ENCODE measurements around the gene USP35. TPM values are rescaled to one million over a fixed set of nuclear protein-coding genes. Genes with fewer than 3 reads are reported as not detected.

The USP35 gene
- polyA plus RNA-seq, 3 donors, result 0.42 to 7.6 (median 0.63) TPM

GRCh38 chr11:78226684-78227680, 38.3 kb downstream of the USP35 start:
- H3K4me2 ChIP-seq (replicated peaks; ENCODE audit: extremely low read depth, low read length, poor library complexity, severe bottlenecking), result no peak overlapping the region
- DNase-seq, result peak in 1 of 3 donors; percentile 2
- Mint-ChIP-seq H3K4me3 (no peak overlapping the region), H3K27ac (peak overlapping the region in 2 of 7 donors; percentile 33 to 64), H3K4me1 (peaks cover 33% of the 10 kb centered on the region), H3K36me3 (peaks cover 57 to 60% of the 10 kb centered on the region in 2 donors), H3K9me3 (no peaks in the 10 kb centered on the region), H3K27me3 (ENCODE audit: low read depth in 3 of 3) (no peaks in the 10 kb centered on the region)
- WGBS (ENCODE audit: insufficient coverage), result 99% methylated on average over 8 of the region's 12 CpGs
- H3K4me1 ChIP-seq (ENCODE audit: control insufficient read depth in 1 of 2, insufficient read depth in 2 of 2, low read length in 2 of 2), result peaks cover 8 to 9% of the 10 kb centered on the region in 2 donors
- H3K79me2 ChIP-seq (ENCODE audit: insufficient read depth, low read length), result peaks cover 16% of the 10 kb centered on the region
- H3K9ac ChIP-seq (ENCODE audit: insufficient read depth, low read length, poor library complexity, severe bottlenecking), result no peak overlapping the region
- H3K27me3 ChIP-seq (ENCODE audit: control insufficient read depth in 2 of 2, insufficient read depth in 2 of 2, low read length in 2 of 2), result no peaks in the 10 kb centered on the region
- peaks cover 63% of the 10 kb centered on the region for H4K20me1 ChIP-seq (ENCODE audit: insufficient read depth, low read length)
- no peak overlapping the region for H3K4me3 ChIP-seq (replicated peaks in 1 of 3; ENCODE audit: low read depth in 2 of 3, low read length in 3 of 3)
- H3K9me3 ChIP-seq (replicated peaks in 1 of 2; ENCODE audit: control insufficient read depth in 1 of 2, insufficient read depth in 1 of 2, low read length in 2 of 2), result no peaks in the 10 kb centered on the region
- H2AFZ ChIP-seq (ENCODE audit: insufficient read depth, low read depth, low read length, poor library complexity, severe bottlenecking), result no peak overlapping the region
- intact Hi-C loops (cut with micrococcal nuclease), result loop anchor here (5.0 to 10.0 kb wide), 2 partner anchors 45 to 208 kb away; no protein-coding TSS in a partner anchor
- peaks cover 50 to 55% of the 10 kb centered on the region in 2 donors for H3K36me3 ChIP-seq (replicated peaks in 1 of 2; ENCODE audit: control insufficient read depth in 1 of 2, insufficient read depth in 2 of 2, low read length in 2 of 2)
- TF ChIP-seq CTCF (IDR thresholded peaks at IDR 0.05), result no peak
- no peak overlapping the region for H3K27ac ChIP-seq (ENCODE audit: low read depth in 1 of 2, low read length in 2 of 2)

DNA sequence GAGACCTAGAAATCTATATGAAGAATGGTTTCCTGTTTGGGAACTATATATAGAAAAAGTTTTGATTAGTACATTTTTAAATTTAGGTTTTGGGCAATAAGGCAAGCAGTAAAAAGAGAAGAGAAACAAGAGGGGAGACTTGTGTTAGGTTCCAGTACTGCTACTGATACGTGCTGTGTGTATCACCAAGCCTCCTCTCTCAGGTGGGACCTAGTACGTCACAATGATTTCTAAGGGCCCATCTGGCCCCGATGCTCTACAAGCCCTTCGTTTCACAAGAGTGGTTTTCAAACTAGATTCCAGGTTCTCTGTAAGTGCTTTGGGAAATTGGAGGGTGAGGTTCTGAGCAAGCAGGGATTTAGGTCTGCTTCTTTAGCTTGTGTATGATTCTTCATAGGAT, 39.2 kb downstream of the USP35 start:
- no peak for TF ChIP-seq CTCF (IDR thresholded peaks at IDR 0.05)
- no peak overlapping the region for H2AFZ ChIP-seq (ENCODE audit: insufficient read depth, low read depth, low read length, poor library complexity, severe bottlenecking)
- H3K4me1 ChIP-seq (ENCODE audit: control insufficient read depth in 1 of 2, insufficient read depth in 2 of 2, low read length in 2 of 2), result peaks cover 8 to 9% of the 10 kb centered on the region in 2 donors
- no peaks in the 10 kb centered on the region for H3K9me3 ChIP-seq (replicated peaks in 1 of 2; ENCODE audit: control insufficient read depth in 1 of 2, insufficient read depth in 1 of 2, low read length in 2 of 2)
- H3K36me3 ChIP-seq (replicated peaks in 1 of 2; ENCODE audit: control insufficient read depth in 1 of 2, insufficient read depth in 2 of 2, low read length in 2 of 2), result peaks cover 43 to 51% of the 10 kb centered on the region in 2 donors
- Mint-ChIP-seq H3K27me3 (ENCODE audit: low read depth in 3 of 3) (no peaks in the 10 kb centered on the region), H3K9me3 (no peaks in the 10 kb centered on the region), H3K4me1 (peaks cover 37% of the 10 kb centered on the region), H3K36me3 (peaks cover 54 to 56% of the 10 kb centered on the region in 2 donors), H3K4me3 (no peak overlapping the region), H3K27ac (peak overlapping the region in 2 of 7 donors; percentile 52 to 53)
- H3K4me2 ChIP-seq (replicated peaks; ENCODE audit: extremely low read depth, low read length, poor library complexity, severe bottlenecking), result no peak overlapping the region
- no peak overlapping the region for H3K4me3 ChIP-seq (replicated peaks in 1 of 3; ENCODE audit: low read depth in 2 of 3, low read length in 3 of 3)
- peak overlapping the region in 1 of 2 donors; percentile 23 for H3K27ac ChIP-seq (ENCODE audit: low read depth in 1 of 2, low read length in 2 of 2)
- no peaks in the 10 kb centered on the region for H3K27me3 ChIP-seq (ENCODE audit: control insufficient read depth in 2 of 2, insufficient read depth in 2 of 2, low read length in 2 of 2)
- peaks cover 16% of the 10 kb centered on the region for H3K79me2 ChIP-seq (ENCODE audit: insufficient read depth, low read length)
- 56% methylated on average over 3 of the region's 4 CpGs for WGBS (ENCODE audit: insufficient coverage)
- no peak overlapping the region for H3K9ac ChIP-seq (ENCODE audit: insufficient read depth, low read length, poor library complexity, severe bottlenecking)
- no peak for DNase-seq
- intact Hi-C loops (cut with micrococcal nuclease), result loop anchor here (2.0 to 10.0 kb wide), 3 partner anchors 44 to 337 kb away; no protein-coding TSS in a partner anchor
- peaks cover 65% of the 10 kb centered on the region for H4K20me1 ChIP-seq (ENCODE audit: insufficient read depth, low read length)
